KOPT-K1 (cell line): ENCODE data around the gene PRKD1.

Experiments
- H3K27ac ChIP-seq: fragments of 200-600 bp; sonication (generic); 2 replicates; pipeline ENCODE4 v1.5.1; 2016; ENCODE audit warnings: antibody characterized with exemption, mild to moderate bottlenecking, low read depth, low read length; ENCODE audit not compliant: poor library complexity, severe bottlenecking
- H3K36me3 ChIP-seq: fragments of 200-600 bp; sonication (generic); 2 replicates; pipeline ENCODE4 v1.5.1; 2017; ENCODE audit warnings: antibody characterized with exemption, mild to moderate bottlenecking, low read length, moderate library complexity; ENCODE audit not compliant: insufficient read depth
- H3K9me3 ChIP-seq: fragments of 200-600 bp; sonication (generic); 2 replicates; pipeline ENCODE4 v1.5.1; 2017; ENCODE audit warnings: antibody characterized with exemption, low read length, mild to moderate bottlenecking; ENCODE audit not compliant: insufficient read depth, poor library complexity, severe bottlenecking

Gene PRKD1

DNA sequence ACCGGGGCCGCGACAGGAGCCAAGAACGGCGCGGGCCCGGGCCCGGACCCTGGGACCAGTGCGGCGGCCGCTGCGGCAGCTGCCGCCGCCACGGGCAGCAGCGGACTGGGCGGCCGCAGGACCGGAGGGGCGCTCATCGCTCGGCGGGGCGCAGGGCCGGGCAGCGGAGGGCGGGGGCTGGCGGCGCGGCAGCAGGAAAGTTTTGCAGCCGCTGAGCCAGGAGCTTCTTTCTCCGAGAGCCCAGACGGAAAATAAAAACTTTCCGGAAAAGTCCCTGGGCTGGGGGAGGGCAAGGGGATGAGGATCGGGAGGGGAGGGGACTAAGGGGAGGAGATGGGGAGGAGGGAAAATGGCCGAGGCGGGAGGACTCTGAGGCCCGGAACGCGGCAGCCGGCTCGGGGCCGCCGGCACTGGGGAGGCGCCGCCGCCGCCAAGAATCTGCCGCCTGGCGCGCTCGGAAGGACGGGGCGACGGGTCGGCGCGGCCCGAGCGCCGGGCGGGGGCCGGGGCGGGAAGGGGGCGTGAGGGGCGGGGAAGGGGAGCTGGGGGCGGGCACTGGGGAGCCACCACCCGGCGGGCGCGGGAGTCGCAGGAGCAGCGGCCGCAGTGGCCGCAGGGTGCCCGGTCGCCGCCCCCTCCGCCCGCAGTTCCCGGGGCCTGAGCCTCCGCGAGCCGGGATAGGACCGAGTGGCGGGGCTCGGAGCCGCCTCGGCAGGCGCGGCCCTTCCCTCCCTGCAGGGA is at the start of gene PRKD1:
Gene PRKD1, minus strand, starts transcription at position 472 of the 741 bp plus-strand sequence.
- no peak within 1 kb of the TSS for H3K27ac ChIP-seq
- no peaks in the 10 kb centered on the region for H3K36me3 ChIP-seq
- H3K9me3 ChIP-seq, result no peaks in the 10 kb centered on the region

DNA sequence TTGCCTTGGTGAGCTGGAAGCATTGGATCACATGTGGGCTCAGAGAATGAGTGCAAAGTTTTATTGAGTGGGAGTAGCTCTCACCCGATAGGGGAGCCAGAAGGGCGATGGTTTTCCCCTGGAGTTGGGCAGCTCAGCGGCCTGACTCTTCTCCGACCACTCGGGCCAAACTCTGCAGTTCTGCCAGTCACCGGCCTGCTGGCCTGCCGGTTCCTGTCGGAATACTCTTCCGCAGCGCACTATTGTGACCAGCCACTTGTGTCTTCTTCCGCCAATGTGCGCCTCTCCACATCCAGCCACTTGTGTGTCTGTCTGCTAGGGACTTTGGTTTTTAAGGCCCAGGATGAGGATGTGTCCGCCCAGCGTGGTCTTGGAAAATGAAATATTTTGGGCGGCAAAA is 43.5 kb upstream of the PRKD1 start:
- Histone ChIP-seq H3K9me3 (no peaks in the 10 kb centered on the region), H3K27ac (no peak overlapping the region), H3K36me3 (no peaks in the 10 kb centered on the region)

DNA sequence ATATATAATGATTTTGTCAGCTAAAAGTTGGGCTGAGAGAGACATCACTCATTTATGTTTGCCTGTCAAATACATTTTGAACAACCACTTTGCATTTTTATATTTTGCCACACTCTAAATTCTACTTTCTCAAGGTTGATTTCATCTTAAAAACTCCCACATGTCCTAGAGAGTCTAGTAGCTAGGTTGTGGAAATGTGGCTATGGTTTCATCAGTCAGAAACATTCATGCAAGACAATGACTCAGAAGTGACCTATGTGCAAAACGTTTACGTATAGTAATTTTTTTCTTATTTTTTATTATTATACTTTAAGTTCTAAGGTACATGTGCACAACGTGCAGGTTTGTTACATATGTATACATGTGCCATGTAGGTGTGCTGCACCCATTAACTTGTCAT is 27.4 kb upstream of the PRKD1 start:
- H3K36me3 ChIP-seq, result no peaks in the 10 kb centered on the region
- H3K27ac ChIP-seq, result no peak overlapping the region
- H3K9me3 ChIP-seq, result no peaks in the 10 kb centered on the region

DNA sequence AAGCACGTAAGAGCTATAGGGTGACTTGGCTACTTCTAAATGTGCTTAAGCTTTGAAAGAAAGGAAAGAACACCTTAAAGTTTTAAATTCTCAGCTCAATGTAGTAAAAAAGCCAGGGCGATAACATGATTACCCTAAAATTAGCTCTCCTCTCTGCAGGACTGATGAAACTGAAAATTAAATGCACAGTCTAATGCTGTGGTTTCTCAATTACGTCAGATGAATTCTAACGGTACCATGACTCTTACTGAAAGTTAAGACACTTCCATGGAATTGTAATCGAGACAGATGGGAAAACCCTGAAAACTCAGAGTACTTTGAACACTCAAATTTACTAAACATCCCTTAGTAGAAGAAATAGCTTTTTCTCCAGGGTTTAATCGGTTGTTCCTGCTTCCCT is 25.9 kb upstream of the PRKD1 start:
- no peaks in the 10 kb centered on the region for H3K36me3 ChIP-seq
- H3K27ac ChIP-seq, result no peak overlapping the region
- no peaks in the 10 kb centered on the region for H3K9me3 ChIP-seq

DNA sequence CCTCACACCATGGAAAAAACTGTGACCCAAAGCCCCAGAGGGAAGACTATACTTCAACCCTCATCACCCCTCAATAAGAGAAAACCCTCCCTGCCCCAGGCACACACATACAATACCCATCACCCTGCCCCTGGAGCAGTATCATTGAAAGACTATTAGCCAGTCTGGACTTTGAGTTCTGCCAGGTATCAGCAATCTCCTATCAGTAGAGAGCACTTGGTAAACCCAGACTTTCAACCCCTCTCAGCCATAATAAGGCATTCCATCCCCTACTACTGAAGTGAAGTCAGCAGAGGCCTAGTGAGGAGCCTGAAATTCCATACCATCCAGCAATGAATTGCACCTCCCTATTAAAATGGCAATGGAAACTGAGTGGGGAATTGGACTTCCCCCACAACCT is 16.4 kb upstream of the PRKD1 start:
- Histone ChIP-seq H3K27ac (no peak overlapping the region), H3K9me3 (no peaks in the 10 kb centered on the region), H3K36me3 (no peaks in the 10 kb centered on the region)

DNA sequence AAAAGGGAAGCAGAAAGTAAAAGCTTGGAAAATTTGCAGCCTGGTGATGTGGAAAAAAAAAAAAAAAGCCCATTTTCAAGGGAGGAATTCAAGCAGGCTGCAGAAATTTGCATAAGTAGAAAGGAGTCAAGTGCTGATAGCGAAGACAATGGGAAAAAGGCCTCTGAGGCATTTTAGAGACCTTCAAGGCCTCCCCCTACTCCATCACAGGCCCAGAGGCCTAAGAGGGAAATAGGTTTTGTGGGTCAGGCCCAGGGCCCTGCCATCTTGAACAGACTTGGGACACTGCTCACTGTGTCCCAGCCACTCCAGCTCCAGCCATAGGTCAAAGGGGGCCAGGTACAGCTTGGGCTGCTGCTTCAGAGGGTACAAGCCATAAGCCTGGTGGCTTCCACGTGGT is 13.8 kb upstream of the PRKD1 start:
- H3K9me3 ChIP-seq, result no peaks in the 10 kb centered on the region
- H3K36me3 ChIP-seq, result no peaks in the 10 kb centered on the region
- H3K27ac ChIP-seq, result no peak overlapping the region

DNA sequence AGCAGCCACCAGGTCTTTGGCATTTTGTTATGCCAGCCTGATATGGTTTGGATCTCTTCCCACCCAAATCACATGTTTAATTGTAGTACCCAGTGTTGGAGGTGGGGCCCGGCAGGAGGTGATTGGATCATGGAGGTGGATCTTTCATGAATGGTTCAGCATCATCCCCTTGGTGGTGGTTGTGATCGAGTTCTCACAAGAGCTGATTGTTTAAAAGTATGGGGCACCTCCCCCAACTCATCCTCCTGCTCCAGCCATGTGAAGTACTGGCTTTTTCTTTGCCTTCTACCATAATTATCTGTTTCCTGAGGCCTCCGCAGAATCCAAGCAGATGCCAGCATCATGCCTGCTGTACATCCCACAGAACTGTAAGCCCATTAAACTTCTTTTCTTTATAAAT is 12.8 kb upstream of the PRKD1 start:
- H3K9me3 ChIP-seq, result no peaks in the 10 kb centered on the region
- no peaks in the 10 kb centered on the region for H3K36me3 ChIP-seq

DNA sequence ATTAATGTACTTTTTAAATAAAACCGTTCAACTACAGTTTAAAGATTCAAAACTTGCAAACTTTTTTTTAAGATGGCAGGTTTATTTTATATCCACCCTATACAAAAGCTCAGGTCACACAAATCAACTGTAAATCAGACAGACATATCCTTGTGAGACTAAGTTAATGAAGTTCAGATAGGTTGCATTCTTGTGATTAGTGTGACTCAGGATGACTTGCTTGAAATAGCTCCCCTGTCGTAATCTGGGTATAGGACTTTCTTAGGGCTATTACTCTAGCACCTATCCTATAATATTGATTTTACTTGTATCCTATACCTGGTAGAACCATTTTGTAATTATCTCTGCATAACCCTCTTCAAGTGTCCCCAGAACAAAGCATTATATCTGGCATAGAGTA is 9.5 kb upstream of the PRKD1 start:
- Histone ChIP-seq H3K36me3 (no peaks in the 10 kb centered on the region), H3K9me3 (no peaks in the 10 kb centered on the region), H3K27ac (no peak overlapping the region)

More for the DNA sequence above, 12.8 kb upstream of the PRKD1 start:
- H3K27ac ChIP-seq, result no peak overlapping the region

DNA sequence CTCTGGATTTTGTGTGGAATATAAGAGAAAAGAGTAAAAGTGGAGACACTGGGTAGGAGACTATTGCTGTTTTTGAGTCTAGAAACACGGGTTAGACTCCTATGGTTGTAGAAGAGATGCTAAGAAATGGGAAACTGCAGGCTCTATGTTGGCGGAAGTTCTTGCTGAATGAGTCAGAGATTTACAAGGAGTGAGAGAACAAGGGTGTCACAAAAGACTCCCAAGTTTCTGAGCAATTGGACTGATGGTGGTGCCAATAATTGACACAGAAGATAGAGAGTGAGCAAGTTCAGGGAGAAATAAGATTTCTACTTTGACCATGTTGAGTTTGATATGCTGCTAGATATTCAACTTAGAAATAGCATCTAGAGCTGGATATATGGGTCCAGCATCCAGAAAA is 2.6 kb upstream of the PRKD1 start:
- no peaks in the 10 kb centered on the region for H3K9me3 ChIP-seq
- no peaks in the 10 kb centered on the region for H3K36me3 ChIP-seq
- no peak overlapping the region for H3K27ac ChIP-seq

DNA sequence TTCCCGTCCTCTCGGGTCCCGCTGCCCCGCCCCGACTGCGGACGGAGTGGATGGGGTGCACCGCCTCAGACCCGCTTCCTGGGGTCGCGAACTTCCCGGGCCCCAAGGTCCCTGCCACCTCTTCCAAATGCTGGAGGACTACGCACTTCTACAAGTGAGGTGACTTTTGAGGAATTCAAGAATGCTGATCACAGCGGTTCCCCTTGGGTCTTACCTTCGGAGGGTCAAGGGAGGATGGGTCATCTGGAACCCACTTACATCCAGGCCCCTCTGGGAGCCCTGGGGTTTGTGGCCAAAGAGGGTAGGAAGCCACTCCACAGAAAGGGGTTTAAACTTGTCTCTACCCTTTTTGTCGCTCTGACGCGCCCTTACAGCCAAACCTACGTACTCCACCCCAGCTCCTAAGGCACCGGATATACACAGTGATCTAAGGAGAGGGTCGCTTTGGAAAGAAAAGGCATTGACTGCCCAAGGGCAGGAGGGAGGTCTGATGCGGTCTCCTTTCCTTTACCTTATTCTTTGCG is 532 bp upstream of the PRKD1 start:
- Histone ChIP-seq H3K36me3 (no peaks in the 10 kb centered on the region), H3K27ac (no peak overlapping the region), H3K9me3 (no peaks in the 10 kb centered on the region)

DNA sequence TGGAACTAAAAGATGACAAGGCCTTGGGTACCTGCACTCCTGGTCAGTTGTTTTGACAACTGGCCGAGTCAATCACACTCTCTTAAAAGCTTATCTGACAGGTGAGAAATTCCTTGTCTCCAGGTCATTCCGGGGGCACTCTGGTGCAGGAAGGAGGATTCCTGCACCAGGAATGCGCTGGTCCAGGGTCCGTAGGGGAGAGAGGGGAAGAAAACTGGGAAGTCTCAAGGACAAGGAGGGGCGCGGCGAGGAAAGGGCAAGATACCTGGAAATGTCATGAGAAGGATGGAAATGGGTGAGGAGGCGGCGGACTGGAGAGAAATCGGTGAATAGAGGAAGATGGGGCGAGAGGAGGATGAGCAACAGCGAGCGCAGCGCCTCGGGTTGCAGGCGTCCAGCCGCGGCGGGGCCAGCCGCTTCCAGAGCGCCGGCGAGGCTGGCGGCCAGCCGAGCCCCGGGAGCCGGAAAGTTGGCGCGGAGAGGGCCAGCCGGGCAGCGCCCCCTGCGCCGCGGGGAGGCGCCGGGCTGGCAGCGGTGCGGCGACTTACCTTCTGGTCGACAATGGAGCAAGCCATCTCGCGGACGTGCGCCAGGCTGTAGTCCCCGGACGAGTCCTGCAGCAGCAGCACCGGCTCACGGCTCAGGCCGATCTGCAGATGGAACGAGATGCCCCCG is 809 bp downstream of the PRKD1 start:
- H3K27ac ChIP-seq, result no peak overlapping the region
- H3K9me3 ChIP-seq, result no peaks in the 10 kb centered on the region
- no peaks in the 10 kb centered on the region for H3K36me3 ChIP-seq

DNA sequence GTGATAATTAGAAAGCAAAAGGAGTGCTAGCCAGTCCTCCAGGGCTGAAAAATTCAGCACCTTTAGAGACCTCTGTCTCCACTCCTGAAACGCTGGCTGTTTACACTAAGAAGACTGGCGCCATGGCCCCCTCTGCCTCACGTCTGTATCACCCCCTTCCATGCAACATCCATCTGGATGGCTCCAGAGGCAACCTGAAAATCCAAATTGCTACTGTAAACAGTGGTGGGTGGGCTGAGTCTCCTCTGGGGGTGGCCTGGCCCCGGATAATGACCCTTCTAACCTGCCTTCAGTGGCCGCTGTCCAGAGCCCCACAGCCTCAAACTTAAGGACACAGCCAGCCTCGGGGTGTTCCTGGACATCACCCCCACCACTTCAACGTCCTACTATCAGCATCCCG is 1.4 kb downstream of the PRKD1 start:
- Histone ChIP-seq H3K27ac (no peak overlapping the region), H3K9me3 (no peaks in the 10 kb centered on the region), H3K36me3 (no peaks in the 10 kb centered on the region)

DNA sequence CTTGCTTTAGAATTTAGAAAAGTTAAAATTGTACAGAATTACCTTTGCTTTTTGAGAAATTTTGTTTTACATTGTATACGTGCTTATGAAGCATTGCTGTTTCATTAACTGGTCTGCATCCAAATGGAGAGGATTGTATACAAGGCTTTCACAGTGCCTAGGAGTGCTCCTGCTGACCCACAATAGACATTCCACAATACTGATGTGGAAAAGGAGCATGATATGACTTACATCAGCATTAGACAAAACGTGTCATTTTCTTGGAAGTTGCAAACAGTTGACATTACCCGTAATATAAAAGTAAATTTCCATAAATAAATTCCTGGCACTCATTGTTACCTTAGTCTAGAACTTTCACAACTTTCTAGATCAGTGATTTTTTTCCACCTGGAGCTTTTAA is 1.9 kb downstream of the PRKD1 start:
- Histone ChIP-seq H3K27ac (no peak overlapping the region), H3K9me3 (no peaks in the 10 kb centered on the region), H3K36me3 (no peaks in the 10 kb centered on the region)

DNA sequence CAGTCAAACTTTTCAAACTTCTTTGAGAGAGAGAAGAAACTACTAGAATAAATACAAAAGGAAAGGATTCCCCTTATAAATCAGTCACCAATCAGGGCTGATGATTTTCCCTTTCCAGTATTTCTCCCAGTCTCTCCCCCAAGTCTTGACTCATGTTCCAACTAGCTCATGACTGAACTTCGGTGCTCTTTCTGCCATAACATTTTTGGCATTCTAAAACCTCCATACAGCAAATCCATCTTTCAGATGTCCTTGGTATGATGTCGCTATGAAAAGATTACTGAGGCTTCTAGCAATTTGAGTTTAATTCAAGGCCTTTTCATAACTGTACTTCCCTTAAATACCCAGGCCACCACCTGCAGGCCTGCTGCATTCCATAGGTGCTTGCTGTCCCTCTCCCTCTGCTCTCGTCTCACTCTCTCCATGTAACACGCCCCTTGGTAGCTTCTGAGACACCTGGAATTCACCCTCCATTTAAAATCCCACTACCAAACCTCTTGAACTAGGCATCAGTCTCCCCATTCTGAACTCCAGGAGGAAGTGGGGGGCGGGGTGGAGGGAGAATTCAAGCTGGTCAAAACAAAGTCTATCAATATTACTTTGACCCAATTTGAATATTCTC is 2.4 kb downstream of the PRKD1 start:
- H3K27ac ChIP-seq, result no peak overlapping the region

DNA sequence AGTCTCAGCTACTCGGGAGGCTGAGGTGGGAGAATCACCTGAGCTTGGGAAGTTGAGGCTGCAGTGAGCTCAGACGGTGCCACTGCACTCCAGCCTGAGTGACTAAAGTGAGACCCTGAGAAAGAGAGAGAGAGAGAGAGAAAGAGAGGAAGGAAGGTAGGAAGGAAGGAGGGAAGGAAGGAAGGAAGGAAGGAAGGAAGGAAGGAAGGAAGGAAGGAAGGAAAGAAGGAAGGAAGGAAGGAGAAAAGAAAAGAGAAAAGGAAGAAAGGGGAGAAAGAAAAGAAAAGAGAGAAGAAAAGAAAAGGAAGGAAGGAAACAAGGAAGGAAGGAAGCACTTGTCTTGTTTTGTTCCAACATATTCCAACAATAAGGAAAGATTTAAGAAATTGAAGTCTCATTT is 7.8 kb downstream of the PRKD1 start:
- H3K9me3 ChIP-seq, result no peaks in the 10 kb centered on the region
- H3K27ac ChIP-seq, result no peak overlapping the region
- no peaks in the 10 kb centered on the region for H3K36me3 ChIP-seq

More for the DNA sequence above, 2.4 kb downstream of the PRKD1 start:
- H3K36me3 ChIP-seq, result no peaks in the 10 kb centered on the region
- no peaks in the 10 kb centered on the region for H3K9me3 ChIP-seq
